ENCODE data around the gene TMEM272. TPM values are rescaled to one million over a fixed set of nuclear protein-coding genes. Genes with fewer than 3 reads are reported as not detected.

The TMEM272 gene
- total and polyA plus RNA-seq, 2 of the 4 experiments (the other 2 are of a cell fraction), result not detected

GRCh38 chr13:51784097-51784496, 60.9 kb downstream of the TMEM272 start:
- H3K14ac ChIP-seq (replicated peaks; ENCODE audit: low read depth, low read length), result no peak overlapping the region
- H3K23ac ChIP-seq (ENCODE audit: low read depth, low read length), result no peak overlapping the region
- in situ Hi-C loops (cut with MboI; ENCODE audit: low sequenced_read_pairs), result no loop called here
- H3K4me3 ChIP-seq (ENCODE audit: insufficient read depth, low read depth, low read length), result no peak overlapping the region
- no peak overlapping the region for H3K4ac ChIP-seq (ENCODE audit: low read depth, low read length)
- H3K27me3 ChIP-seq (ENCODE audit: control insufficient read depth, insufficient read depth, low read length), result no peaks in the 10 kb centered on the region
- no peaks in the 10 kb centered on the region for H3K79me1 ChIP-seq (ENCODE audit: low read depth in 1 of 2, low read length in 2 of 2)
- no peak overlapping the region for H2AK5ac ChIP-seq (ENCODE audit: low read depth, low read length)
- no peak overlapping the region for H3K9ac ChIP-seq (ENCODE audit: low read depth, low read length)
- H3K4me1 ChIP-seq (ENCODE audit: control insufficient read depth, insufficient read depth, low read length), result peaks cover 14% of the 10 kb centered on the region
- no CpG with 5 or more reads among the region's 1 CpG for whole genome bisulfite sequencing, 2 experiments (ENCODE audit: extremely low coverage in 2 of 2, insufficient read length in 1 of 2)
- H2AK9ac ChIP-seq (replicated peaks; ENCODE audit: low read depth, low read length, poor library complexity), result no peak overlapping the region
- TF ChIP-seq RCOR1 (IDR thresholded peaks at IDR 0.05; ENCODE audit: insufficient replicate concordance, low read length) (no peak), CTCF (conservative IDR thresholded peaks at IDR 0.05; ENCODE audit: low read depth, low read length) (no peak), NFE2L2 (IDR thresholded peaks at IDR 0.05; ENCODE audit: low read depth, low read length) (no peak), CEBPB (IDR thresholded peaks at IDR 0.05; ENCODE audit: low read depth, low read length) (no peak), RFX5 (IDR thresholded peaks at IDR 0.05; ENCODE audit: low read depth, low read length) (no peak), MAZ (IDR thresholded peaks at IDR 0.05; ENCODE audit: borderline replicate concordance, low read depth, low read length) (no peak), USF2 (IDR thresholded peaks at IDR 0.05; ENCODE audit: low read depth, low read length) (no peak), FOS (IDR thresholded peaks at IDR 0.05; ENCODE audit: low read depth, low read length) (no peak), MAFK (IDR thresholded peaks at IDR 0.05; ENCODE audit: low read depth, low read length) (no peak), POLR2A (IDR thresholded peaks at IDR 0.05; ENCODE audit: low read depth, low read length) (no peak)
- H3K27ac ChIP-seq (ENCODE audit: insufficient read depth, low read length), result no peak overlapping the region
- no peak overlapping the region for H2BK15ac ChIP-seq (ENCODE audit: low read depth, low read length)
- no peak overlapping the region for H4K5ac ChIP-seq (ENCODE audit: low read depth, low read length)
- H3K56ac ChIP-seq (ENCODE audit: extremely low read depth, insufficient read depth, low read length), result no peak overlapping the region
- no peak overlapping the region for H2AFZ ChIP-seq (replicated peaks; ENCODE audit: low read length, poor library complexity)
- no TSS peak for BruUV-seq (replicated peaks)
- dilution Hi-C loops (cut with HindIII; ENCODE audit: low sequenced_read_pairs, unreplicated experiment), result no loop called here
- H3K9me3 ChIP-seq (ENCODE audit: control insufficient read depth, insufficient read depth, low read length), result no peaks in the 10 kb centered on the region
- H3K4me2 ChIP-seq (ENCODE audit: low read depth, low read length), result no peak overlapping the region
- no peak overlapping the region for H4K91ac ChIP-seq (ENCODE audit: insufficient read depth, low read depth, low read length)
- no peaks in the 10 kb centered on the region for H4K20me1 ChIP-seq (ENCODE audit: insufficient read depth, low read length)
- ATAC-seq (ENCODE audit: low read depth) (no peak), DNase-seq (no peak)
- H3K36me3 ChIP-seq (ENCODE audit: control insufficient read depth, insufficient read depth, low read length), result no peaks in the 10 kb centered on the region; the same call in 1 of the 2 replicates
- H2BK20ac ChIP-seq (ENCODE audit: low read depth, low read length), result no peak overlapping the region
- H2BK5ac ChIP-seq (ENCODE audit: low read depth, low read length, poor library complexity, severe bottlenecking), result no peak overlapping the region
- no peak overlapping the region for H2BK120ac ChIP-seq (ENCODE audit: low read depth, low read length)
- H3K18ac ChIP-seq (ENCODE audit: low read depth, low read length), result no peak overlapping the region
- intact Hi-C loops (cut with micrococcal nuclease), result loop anchor here (5.0 kb wide), 1 partner anchor 197 kb away; no protein-coding TSS in a partner anchor
- POLR2A ChIA-PET (ENCODE audit: unreplicated experiment), result no interaction called here
- no peak overlapping the region for H4K8ac ChIP-seq (ENCODE audit: low read depth in 2 of 2, low read length in 2 of 2)
- CTCF ChIA-PET, result no interaction called here
- peaks cover 13% of the 10 kb centered on the region for H3K9me1 ChIP-seq (ENCODE audit: insufficient read depth, low read length)
